NCI-H2107 treated with DMSO at 0.1 percent for 48 hours (cell line): Measurements from ENCODE around the gene NCAPD2.
"Not testable (repeated sequence)": the region's sequence is repeated elsewhere in the genome, so short reads cannot be mapped to it uniquely, and the experiment has no call there.

Experiments used
- DNase-seq: peaks from one replicate; lab custom pipeline; 2025; ENCODE audit not compliant: unreplicated experiment; lab: John Stamatoyannopoulos, UW

The NCAPD2 gene

GRCh38 chr12:6462234-6462995, 31.5 kb upstream of the NCAPD2 start:
- DNase-seq: no peak

DNA sequence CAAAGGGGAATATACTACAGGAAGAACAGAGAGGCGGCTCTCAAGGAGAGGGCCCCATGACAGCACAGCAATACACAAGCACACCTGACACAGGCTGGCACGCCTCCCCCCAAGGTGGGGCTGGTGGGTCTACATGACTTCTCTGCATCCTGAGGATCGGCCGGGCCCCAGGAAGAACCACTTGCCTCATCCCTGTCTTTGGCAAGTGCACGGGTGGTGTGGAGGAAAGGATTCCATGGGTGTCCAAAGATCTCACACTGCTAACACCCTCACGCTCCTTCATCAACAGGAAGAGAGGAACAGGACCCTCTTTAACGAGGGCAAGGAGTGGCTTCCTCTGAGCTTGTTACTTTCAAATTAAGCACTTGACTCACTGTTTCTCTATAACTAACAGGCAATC, 30.7 kb upstream of the NCAPD2 start:
- DNase-seq: no peak

GRCh38 chr12:6463858-6464257, 30.0 kb upstream of the NCAPD2 start:
- no peak for DNase-seq

- no peak for DNase-seq
These were observed 29.4 kb upstream of the NCAPD2 start for GRCh38 chr12:6464531-6464930.

- DNase-seq: peak; percentile 77
These were observed 28.3 kb upstream of the NCAPD2 start for GRCh38 chr12:6465467-6466183.

DNA sequence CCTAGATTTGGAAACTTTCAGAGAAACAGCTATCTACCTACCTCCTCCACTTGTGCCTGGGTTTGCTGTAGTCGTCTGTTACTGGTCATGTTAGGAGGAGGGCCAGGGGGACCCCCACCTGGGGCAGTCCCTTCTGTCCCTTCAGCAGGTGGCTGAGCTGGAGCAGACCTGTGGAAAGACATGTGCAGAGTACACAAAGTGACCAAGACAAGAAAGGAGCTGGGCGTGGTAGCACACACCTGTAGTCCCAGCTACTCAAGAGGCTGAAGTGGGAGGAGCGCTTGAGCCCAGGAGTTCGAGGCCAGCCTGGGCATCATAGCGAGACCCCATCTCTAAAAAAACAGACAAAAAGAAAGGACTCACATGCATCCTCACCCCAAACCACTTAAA, 27.7 kb upstream of the NCAPD2 start:
- DNase-seq: no peak

DNA sequence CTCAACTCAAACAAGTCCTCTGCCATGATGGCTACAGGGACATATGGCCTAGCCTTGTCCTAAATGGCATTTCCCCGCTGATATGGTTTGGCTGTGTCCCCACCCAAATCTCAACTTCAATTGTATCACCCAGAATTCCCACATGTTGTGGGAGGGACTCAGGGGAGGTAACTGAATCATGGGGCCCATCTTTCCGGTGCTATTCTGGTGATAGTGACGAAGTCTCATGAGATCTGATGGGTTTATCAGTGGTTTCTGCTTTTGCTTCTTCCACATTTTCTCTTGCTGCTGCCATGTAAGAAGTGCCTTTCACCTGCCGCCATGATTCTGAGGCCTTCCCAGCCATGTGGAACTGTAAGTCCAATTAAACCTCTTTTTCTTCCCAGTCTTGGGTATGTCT, 27.2 kb upstream of the NCAPD2 start:
- not testable (repeated sequence) for DNase-seq

DNA sequence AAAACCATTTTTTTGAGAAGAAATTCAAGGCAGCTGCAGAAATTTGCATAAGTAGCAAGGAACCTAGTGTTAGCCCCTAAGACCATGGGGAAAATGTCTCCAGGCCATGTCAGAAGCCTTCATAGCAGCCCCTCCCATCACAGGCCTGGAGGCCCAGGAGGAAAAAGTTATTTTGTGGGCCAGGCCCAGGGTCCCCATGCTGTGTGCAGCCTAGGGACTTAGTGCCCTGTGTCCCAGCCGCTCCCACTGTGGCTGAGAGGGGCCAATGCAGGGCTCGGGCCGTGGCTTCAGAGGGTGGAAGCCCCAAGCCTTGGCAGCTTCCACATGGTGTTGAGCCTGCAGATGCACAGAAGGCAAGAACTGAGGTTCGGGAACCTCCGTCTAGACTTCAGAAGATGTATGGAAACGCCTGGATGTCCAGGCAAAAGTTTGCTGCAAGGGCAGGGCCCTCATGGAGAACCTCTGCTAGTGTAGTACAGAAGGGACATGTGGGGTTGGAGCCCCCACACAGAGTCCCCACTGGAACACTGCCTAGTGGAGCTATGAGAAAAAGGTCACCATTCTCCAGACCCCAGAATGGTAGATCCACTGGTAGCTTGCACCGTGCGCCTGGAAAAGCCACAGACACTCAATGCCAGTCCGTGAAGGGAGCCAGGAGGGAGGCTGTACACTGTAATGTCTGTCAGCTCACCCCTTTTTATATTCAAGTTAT, 26.2 kb upstream of the NCAPD2 start:
- not testable (repeated sequence) for DNase-seq

- DNase-seq: no peak
These were observed 25.7 kb upstream of the NCAPD2 start for GRCh38 chr12:6468283-6468575.

GRCh38 chr12:6469092-6469491, 24.8 kb upstream of the NCAPD2 start:
- DNase-seq: no peak

DNA sequence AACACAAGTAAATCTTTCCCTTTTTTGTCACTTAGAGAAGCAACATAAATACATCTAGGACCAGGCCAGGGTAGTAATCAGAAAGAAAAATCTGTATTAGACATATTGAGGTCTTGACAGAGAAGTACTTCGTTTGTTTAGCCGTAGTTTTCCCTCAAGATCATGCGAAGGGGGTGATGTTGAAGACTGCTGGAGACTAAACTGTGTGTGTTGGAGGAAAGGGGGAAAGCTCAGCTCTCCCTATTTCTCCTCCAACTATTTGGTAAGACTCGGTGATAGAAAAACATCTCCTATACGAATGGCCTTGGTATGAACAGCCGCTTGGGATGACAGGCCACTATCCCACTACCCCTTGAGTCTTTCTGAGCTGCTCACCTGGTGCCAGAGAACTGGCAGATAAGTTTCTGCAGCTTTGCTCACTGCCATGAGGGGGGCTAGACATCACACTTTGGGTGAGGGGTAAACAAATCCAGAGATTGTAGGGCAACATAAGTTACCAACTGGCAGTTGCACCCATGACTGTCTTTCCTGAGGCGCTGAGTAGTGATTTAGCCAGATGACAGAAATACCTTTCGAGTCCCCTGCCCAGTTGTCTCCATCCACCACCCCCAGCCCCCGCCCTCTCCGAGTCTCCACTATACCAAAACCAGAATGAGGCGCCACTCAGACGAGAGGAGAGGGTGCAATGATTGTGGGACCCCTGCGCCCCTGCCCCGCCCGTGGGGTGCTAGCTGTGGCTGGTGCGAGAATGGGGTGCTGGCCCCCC, 24.1 kb upstream of the NCAPD2 start:
- no peak for DNase-seq

- peak; percentile 99 for DNase-seq
These were observed 23.3 kb upstream of the NCAPD2 start, which contains the start of gene VAMP1 for GRCh38 chr12:6470375-6471163. TSS of gene VAMP1 (minus strand) at chr12:6470677. CDS start at chr12:6470531, 146 bp downstream.

DNA sequence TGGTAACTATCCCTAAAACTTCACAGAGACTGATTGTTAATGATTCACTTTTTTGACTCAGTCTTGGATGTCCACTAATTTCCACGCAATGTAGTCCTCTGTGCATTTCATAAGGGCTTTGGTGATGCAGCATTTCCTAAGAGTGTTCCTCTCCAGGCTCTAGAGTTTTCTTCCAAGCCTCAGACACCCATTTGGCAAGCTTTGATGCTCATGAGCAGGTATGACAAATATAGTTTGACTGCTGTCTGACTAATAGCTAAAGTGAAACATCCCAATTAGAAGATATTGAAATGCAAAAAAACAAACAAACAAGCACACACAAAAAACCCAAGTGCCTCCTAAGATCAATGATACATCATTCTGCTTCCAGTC, 21.9 kb upstream of the NCAPD2 start:
- DNase-seq: no peak

GRCh38 chr12:6472491-6472890, 21.4 kb upstream of the NCAPD2 start:
- no peak for DNase-seq

DNA sequence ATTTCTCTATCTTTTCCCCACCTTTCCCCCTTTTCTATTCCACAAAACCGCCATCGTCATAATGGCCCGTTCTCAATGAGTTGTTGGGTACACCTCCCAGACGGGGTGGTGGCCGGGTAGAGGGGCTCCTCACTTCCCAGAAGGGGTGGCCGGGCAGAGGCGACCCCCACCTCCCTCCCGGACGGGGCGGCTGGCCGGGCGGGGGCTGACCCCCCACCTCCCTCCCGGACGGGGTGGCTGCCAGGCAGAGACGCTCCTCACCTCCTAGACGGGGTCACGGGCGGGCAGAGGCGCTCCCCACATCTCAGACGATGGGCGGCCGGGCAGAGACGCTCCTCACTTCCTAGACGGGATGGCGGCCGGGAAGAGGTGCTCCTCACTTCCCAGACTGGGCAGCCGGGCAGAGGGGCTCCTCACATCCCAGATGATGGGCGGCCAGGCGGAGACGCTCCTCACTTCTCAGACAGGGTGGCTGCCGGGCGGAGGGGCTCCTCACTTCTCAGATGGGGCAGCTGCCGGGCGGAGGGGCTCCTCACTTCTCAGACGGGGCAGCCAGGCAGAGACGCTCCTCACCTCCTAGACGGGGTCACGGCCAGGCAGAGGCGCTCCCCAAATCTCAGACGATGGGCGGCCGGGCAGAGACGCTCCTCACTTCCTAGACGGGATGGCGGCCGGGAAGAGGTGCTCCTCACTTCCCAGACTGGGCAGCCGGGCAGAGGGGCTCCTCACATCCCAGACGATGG, 18.5 kb upstream of the NCAPD2 start:
- DNase-seq: not testable (repeated sequence)

GRCh38 chr12:6476489-6476888, 17.4 kb upstream of the NCAPD2 start:
- no peak for DNase-seq

DNA sequence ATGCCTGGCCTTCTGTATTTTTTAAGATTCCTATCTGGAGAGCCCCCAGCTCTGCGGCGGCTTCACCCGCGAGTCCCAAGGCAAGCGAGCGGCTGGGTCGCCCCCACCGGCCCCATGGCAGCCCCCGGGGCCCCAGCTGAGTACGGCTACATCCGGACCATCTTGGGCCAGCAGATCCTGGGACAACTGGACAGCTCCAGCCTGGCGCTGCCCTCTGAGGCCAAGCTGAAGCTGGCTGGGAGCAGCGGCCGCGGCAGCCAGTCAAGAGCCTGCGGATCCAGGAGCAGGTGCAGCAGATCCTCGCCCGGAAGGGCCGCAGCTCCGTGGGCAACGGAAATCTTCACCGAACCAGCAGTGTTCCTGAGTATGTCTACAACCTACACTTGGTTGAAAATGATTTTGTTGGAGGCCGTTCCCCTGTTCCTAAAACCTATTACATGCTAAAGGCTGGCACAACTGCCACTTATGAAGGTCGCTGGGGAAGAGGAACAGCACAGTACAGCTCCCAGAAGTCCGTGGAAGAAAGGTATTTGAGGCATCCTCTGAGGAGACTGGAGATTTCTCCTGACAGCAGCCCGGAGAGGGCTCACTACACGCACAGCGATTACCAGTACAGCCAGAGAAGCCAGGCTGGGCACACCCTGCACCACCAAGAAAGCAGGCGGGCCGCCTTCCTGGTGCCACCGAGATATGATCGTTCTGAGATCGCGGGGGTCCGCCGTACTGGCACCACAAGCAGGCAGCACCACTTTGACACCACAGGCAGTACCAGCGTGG, 16.1 kb upstream of the NCAPD2 start:
- not testable (repeated sequence) for DNase-seq

DNA sequence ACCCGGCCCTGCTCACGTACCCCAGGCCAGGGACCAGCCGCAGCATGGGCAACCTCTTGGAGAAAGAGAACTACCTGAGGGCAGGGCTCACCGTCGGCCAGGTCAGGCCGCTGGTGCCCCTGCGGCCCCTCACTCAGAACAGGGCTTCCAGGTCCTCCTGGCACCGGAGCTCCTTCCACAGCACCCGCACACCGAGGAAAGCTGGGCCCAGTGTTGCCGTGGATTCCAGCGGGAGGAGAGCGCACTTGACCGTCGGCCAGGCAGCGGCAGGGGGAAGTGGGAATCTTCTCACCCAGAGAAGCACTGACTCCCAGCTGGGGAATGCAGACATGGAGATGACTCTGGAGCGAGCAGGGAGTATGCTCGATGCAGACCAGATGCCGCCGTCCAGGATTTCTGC, 15.5 kb upstream of the NCAPD2 start:
- no peak for DNase-seq

DNA sequence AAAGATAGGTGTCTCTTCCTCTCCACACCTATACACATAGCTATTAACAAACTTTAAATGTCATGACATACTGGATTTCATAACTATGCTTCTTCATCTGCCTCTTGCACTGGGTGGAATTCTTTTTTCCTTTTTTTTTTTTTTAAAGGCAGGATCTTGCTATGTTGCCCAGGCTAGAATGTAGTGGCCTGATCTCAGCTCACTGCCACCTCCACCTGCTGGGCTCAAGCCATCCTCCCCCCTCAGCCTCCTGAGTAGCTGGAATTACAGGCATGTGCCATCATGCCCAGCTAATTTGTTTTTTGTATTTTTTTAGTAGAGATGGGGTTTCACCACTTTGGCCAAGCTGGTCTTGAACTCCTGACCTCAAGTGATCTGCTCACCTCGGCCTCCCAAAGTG, 5.7 kb upstream of the NCAPD2 start:
- no peak for DNase-seq
